ENCODE results near the gene AQP10.
A peak's percentile ranks its signal among the peaks of the same experiment; 100 is the strongest.
"Not testable (repeated sequence)": the region's sequence is repeated elsewhere in the genome, so short reads cannot be mapped to it uniquely, and the experiment has no call there.

Gene AQP10, protein sequence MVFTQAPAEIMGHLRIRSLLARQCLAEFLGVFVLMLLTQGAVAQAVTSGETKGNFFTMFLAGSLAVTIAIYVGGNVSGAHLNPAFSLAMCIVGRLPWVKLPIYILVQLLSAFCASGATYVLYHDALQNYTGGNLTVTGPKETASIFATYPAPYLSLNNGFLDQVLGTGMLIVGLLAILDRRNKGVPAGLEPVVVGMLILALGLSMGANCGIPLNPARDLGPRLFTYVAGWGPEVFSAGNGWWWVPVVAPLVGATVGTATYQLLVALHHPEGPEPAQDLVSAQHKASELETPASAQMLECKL

DNA sequence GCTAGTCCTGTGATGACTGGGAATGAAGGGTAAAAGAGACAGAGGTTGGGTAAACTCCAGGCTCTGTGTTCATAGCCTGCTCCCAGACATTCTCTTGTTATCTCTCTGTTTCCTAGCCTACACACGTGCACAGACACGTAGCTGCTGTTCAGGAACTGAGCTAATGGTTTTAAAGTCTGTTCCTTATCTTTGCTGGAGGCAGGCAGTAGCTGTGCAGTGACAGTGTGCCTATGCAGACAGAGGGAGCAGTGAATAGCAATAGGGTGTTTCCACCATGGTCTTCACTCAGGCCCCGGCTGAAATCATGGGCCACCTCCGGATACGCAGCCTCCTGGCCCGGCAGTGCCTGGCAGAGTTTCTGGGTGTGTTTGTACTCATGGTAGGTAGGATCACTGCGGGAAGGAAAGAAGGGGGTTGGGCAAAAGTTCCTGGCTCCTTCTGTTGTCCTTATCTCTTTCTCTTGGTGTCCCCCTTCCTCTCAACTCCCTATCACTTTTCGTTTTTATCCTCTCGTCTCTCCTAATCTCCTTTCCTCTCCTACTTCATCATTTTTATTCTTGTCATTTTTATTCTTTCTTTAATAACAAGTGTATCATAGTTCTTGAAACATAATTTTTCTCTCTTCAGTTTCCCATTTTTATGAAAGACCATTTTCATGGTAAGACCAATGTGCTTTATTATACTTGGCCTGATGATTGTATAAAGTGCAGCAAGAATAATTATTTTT, at the start of gene AQP10:
AQP10 (plus strand) TSS at position 212 of the 727 bp plus-strand sequence; CDS start at position 275, 63 bp downstream.
- no peak for DNase-seq

DNA sequence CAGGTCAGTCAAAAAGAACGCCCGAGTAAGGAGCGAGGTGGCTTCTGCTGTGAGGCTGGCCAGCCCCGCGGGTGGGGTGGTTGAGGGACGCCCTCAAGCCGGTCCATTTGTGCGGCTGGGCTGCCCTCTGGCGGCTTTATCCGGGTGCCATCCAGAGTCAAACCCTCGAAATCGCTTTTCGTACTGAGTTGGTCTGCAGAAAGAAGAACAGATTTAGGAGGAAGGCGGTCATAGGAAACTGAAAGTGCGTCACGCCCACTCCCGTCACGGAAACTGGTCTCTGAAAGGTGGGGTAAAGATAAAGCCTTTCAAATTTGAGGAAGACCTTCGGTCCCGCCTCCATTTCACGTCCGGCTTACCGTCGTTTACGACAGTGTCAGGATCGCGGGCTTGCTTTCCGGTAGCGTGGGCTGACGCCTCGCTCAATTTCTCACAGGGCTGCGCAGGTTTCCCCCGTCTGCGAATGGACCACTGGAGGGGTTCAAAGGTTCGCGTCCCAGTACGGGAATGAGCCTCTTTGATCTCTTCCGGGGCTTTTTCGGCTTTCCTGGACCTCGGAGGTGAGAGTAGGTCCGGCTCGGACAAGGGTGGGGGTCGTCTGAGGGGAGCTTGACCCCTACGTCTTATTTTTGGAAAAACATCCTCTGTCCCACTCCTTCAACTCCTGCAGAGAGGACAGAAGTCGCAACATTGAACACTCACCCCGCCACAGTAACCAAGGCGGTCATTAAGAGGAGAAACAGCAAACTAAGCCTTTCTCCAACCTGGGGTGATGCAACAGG, 48.5 kb upstream of the AQP10 start, which contains the start of gene HAX1:
HAX1 (plus strand) TSS at position 413 of the 782 bp plus-strand sequence; CDS start at position 508, 95 bp downstream.
- DNase-seq, result peak; percentile 96

DNA sequence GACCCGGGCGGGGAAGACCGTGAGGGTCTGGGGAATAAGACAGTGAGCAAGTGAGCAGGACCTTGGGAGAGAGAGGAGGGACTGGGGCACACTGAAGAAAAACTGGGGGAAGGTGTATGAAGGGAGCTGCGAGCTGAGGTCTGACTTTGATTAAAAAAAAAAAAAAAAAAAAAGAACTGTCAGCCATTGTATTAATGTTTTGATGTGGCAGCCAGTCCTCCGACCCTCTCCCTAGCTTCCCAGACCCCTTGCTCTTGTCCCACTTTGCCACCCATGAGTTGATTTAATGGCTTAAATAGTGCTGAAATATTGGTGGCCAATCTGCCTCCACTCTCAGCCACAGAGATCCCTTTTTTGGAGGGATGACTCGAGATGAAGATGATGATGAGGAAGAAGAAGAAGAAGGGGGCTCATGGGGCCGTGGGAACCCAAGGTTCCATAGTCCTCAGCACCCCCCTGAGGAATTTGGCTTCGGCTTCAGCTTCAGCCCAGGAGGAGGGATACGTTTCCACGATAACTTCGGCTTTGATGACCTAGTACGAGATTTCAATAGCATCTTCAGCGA, 47.8 kb upstream of the AQP10 start:
- DNase-seq, result no peak

DNA sequence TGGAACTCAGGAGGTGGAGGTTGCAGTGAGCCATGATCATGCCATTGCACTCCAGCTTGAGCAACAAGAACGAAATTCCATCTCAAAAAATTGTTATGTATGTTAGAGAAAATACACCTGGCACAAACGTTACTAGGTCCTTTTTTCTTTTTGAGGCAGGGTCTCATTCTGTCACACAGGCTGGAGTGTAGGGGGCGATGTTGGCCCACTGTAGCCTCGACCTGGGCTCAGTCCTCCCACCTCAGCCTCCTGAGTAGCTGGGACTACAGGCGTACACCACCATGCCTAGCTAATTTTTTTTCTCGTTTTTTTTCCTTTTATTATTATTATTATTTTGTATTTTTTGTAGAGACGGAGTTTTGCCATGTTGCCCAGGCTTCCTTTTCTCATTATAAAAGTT, 44.1 kb upstream of the AQP10 start:
- DNase-seq, result peak; percentile 51

DNA sequence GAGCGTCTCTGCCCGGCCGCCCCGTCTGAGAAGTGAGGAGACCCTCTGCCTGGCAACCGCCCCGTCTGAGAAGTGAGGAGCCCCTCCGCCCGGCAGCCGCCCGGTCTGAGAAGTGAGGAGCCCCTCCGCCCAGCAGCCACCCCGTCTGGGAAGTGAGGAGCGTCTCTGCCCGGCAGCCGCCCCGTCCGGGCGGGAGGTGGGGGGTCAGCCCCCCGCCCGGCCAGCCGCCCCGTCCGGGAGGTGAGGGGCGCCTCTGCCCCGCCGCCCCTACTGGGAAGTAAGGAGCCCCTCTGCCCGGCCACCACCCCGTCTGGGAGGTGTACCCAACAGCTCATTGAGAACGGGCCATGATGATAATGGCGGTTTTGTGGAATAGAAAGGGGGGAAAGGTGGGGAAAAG, 33.3 kb upstream of the AQP10 start:
- not testable (repeated sequence) for DNase-seq

DNA sequence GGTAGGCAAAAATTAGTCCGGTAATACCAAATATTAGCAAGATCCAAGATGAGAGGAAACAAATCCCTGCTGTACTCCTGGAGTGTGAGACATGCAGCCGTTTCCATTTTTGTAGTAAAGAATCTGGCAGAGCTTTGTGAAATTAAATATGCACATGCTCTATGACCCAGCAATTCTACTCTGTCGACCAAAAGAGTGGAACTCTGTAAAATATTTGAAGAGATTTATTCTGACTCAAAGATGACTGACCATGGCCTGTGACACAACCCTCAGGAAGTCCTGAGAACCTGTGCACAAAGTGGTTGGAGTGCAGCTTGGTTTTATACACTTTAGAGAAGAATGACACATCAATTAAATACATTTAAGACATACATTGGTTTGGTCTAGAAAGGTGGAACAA, 32.2 kb upstream of the AQP10 start:
- DNase-seq, result no peak

DNA sequence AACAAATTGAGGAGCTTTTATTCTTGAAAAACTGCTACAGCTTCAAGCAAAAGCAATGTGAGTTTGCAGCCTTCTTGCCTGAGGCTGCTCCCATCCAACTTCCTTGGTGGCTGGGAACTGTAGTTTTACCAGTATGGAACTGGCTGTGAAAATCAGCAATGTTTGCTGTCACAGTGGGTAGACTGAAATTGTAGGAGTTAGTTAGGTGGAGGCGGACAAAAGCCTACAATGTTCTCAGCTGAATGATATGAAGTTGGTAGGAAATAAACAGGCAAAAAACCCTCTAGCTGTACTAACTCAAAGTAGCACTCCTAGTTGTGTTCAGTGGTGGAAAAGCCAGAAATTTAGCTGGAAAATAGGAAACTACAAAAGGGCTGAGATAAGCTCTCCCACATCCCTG, 30.0 kb upstream of the AQP10 start:
- DNase-seq, result no peak

DNA sequence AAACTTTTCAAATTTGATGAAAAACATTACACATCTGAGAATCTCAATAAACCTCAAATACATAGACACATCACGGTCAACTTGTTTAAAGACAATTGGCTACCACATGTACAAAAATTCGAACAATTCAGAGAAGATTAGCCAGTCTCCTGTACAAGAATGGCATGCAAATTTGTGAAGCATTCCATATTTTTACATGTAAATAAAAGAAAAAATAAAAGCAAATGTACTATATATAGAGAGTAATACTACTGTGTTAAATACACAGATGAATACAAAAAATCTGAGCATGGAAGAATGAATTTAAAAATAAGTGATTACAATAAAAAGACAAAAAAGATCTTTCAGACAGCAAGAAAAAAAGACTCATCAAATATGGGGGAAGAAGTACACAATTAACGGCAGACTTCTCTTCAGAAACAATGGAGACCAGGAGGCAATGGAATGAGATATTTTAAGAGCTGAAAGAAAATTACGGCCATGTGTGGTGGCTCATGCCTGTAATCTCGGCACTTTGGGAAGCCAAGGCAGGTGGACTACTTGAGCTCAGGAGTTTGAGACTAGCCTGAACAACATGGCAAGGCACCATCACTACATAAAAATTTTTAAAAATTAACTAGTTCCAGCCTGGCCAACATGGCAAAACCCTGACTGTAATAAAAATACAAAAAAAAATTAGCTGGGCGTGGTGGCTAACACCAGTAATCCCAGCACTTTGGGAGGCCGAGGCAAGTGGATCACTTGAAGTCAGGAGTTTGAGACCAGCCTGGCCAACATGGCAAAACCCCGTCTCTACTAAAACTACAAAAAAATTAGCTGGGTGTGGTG, 25.3 kb upstream of the AQP10 start:
- no peak for DNase-seq

DNA sequence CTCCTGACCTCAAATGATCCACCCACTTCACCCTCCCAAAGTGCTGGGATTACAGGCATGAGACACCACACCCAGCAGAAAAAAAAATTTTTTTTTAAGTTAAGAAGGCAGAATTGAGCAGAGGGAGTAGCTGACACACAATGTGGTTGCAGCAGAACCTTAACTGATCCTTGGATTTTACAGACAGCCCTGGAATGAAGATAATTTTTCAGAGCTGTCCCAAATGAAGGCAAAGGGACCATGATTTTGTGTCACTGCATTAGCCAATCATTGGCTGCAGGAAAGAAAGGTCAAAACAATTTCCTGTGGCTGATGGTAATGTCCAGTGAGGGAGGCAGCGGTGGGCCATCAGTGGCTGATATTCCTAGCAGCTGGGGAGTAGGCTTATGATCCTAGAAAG, 19.3 kb upstream of the AQP10 start:
- DNase-seq, result no peak

DNA sequence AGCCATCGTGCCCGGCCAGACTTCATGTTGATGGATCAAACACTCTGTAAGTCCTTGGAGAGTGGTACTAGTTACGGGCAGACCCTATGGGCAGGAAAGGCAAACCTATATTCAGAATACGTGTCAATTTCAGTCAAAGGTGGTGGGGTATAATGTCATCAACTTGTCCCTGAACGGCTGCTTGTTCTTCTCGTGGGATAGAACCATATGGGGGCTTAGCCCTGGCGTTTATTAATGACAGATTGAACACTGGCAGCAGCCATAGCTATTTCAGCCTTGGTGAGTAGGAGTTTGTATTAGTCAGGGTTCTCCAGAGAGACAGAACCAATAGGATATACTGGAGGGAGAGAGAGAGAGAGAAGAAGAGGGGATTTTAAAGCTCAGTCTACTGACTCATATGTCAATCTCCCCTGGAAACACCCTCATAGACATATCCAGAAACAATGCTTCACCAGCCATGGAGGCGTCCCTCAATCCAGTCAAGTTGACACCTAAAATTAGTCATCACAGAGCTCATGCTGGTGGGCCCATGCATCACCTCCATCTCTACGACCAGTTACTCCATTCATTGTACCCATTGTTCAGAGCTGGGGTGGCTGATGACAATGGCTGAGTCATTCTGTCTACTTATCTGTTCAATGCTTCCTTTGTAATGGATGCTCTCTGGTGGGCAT, 16.1 kb upstream of the AQP10 start:
- no peak for DNase-seq

DNA sequence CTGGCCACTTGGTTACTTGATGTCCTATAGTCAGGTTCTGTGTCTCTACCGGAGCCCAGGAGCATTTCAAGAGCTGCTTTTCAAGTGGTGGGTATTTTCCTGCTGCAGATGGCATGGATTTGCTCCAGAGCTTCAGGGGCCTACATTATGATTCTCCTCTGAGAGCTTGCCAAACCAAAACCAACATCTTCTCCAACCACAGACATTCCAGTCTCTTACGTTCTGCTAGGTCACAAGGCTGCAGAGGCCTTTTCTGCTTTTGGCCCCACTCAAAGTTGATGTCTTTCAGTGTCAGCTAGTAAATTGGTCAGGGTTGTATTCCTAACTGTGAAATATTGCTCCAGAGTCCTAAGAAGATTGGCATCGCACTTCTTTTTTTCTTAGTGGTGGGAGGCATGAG, 14.7 kb upstream of the AQP10 start:
- no peak for DNase-seq

DNA sequence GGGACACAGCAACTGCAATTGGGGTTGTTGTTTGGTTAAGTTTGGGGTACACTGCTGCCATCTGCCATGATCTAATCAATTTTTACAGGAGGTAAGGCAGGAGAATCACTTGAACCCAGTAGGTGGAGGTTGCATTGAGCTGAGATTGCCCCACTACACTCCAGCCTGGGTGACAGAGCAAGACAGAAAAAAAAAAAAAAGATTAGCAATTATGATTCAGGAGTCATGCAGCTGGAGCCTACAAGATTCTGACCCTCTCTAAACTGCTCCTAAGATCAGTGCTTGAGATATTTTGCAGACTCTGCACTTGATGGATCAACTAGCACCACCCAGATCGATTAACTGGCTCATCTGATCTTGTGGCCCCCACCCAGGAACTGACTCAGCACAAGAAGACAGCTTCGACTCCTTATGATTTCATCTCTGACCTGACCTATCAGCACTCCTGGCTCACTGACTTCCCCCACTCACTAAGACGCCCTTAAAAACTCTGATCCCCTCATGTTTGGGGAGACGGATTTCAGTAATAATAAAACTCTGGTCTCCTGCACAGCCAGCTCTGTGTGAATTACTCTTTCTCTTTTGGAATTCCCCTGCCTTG, 13.1 kb upstream of the AQP10 start:
- DNase-seq, result not testable (repeated sequence)

DNA sequence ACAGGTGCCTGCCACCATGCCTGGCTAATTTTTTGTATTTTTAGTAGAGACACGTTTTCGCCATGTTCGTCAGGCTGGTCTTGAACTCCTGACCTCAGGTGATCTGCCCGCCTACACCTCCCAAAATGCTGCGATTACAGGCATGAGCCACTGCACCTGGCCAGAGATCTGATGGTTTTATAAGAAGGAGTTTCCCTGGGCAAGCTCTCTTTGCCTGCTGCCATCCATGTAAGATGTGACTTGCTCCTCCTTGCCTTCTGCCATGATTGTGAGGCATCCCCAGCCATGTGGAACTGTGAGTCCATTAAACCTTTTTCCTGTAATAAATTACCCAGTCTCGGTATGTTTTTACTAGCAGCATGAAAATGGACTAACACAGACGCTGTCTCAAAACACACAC, 11.8 kb upstream of the AQP10 start:
- DNase-seq, result not testable (repeated sequence)

DNA sequence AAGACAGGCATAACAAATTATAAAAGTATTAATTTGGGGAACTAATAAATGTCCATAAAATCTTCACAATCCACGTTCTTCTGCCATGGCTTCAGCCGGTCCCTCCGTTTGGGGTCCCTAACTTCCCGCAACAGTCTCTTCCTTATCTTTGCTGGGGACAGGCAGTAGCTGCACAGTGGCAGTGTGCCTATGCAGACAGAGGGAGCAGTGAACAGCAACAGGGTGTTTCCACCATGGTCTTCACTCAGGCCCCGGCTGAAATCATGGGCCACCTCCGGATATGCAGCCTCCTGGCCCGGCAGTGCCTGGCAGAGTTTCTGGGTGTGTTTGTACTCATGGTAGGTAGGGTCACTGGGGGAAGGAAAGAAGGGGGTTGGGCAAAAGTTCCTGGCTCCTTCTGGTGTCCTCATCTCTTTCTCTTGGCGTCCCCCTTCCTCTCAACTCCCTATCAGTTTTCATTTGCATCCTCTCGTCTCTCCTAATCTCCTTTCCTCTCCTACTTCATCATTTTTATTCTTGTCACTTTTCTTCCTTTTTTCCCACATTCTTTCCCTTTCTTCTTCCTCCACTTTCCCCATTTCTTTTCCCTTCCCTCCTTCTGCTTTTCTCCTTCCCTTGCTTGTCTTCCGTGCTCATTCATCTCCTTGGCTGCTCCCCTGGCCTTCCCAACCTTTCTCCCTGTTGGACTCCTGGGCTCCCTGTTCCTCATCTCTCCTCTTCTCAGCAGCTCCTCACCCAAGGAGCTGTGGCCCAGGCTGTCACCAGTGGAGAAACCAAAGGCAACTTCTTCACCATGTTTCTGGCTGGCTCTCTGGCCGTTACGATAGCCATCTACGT, 8.4 kb upstream of the AQP10 start:
- DNase-seq, result not testable (repeated sequence)

DNA sequence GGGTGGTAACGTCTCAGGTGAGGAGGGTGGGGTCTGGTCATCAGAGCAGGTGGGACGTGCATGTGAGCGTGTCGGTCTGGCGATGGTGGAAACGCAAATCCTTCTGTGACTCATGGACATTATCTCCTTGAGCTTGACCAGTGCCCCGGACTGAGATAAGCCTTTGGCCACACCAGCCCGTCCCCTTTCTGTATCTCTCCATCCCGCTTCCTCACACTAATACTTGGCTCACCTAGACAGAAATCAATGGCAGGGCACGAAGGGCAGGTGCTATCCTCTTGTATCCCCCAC, 7.9 kb upstream of the AQP10 start:
- DNase-seq, result no peak

DNA sequence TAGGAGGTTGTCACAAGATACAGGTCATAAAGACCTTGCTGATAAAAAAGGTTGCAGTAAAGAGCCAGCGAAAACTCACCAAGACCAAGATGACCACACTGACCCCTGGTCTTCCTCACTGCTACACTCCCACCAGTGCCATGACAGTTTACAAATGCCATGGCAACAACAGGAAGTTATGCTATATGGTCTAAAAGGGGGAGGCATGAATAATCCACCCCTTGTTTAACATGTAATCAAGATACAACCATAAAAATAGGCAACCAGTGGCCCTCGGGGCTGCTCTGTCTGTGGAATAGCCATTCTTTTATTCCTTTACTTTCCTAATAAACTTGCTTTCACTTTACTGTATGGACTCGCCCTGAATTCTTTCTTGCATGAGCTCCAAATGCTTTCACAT, 6.7 kb upstream of the AQP10 start:
- not testable (repeated sequence) for DNase-seq

DNA sequence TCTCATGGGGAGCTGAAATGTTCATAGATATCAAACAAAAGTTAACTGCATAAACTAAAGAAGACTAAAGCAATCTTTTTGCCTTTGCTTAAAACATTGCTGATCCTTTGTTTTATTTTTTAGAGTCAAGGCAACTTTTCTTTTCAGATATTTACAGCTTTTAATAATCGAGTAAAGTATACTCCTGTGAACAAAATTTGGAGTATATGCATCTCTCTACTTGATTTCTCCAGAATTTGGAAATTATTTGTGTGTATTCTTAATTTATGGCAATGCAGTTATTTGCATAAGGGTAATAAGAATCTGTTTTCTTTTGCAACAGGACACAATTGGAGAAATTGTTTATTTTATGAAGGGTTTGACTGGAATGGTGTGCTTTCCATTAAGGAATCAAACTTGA, 4.2 kb upstream of the AQP10 start:
- DNase-seq, result no peak

DNA sequence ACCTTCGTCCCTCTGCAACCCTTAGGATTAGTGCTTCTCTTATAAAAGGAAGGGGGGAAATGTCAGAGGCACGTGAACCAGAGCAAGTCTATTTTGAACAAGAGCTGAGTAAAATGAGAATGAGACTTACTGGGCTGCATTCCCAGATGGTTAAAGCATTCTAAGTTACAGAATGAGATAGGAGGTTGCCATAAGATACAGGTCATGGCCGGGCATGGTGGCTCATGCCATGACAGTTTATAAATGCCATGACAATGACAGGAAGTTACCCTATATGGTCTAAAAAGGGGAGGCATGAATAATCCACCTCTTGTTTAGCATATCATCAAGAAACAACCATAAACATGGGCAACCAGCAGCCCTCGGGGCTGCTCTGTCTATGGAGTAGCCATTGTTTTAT, 2.5 kb upstream of the AQP10 start:
- DNase-seq, result no peak

DNA sequence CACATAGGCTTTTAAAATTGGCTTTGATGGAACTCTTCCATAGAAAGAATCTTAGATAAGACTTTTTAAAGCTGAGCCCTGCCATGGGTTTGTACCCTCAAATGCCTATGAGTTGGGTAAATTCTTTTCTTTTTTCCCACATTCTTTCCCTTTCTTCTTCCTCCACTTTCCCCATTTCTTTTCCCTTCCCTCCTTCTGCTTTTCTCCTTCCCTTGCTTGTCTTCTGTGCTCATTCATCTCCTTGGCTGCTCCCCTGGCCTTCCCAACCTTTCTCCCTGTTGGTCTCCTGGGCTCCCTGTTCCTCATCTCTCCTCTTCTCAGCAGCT, 679 bp downstream of the AQP10 start:
- not testable (repeated sequence) for DNase-seq

DNA sequence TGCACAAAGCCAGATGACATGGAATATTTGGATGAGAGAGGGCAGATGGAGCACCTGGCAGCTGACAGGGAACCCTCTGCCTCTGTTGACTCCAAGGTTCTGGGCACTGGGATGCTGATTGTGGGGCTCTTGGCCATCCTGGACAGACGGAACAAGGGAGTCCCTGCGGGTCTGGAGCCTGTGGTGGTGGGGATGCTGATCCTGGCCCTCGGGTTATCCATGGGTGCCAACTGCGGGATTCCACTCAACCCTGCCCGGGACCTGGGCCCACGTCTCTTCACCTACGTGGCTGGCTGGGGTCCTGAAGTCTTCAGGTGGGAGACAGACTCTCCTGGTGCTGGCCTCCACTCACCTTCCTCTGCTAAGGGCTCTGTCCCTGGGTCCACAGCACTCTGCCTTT, 2.6 kb downstream of the AQP10 start:
- DNase-seq, result no peak

DNA sequence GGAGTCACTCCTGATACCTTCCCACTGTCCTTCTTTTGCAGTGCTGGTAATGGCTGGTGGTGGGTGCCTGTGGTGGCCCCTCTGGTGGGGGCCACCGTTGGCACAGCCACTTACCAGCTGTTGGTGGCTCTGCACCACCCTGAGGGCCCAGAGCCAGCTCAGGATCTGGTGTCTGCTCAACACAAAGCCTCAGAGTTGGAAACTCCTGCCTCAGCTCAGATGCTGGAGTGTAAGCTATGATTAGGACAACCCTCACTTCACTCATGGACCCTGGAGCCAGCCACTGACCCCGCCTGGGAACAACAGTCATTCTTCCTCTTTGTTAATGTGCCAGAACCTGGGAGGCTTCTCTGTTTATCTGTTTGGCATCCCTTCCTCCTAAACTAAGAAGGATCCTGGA, 3.3 kb downstream of the AQP10 start:
- DNase-seq, result no peak
